ENCODE results near the gene ATPAF1.

ATPAF1 gene

DNA sequence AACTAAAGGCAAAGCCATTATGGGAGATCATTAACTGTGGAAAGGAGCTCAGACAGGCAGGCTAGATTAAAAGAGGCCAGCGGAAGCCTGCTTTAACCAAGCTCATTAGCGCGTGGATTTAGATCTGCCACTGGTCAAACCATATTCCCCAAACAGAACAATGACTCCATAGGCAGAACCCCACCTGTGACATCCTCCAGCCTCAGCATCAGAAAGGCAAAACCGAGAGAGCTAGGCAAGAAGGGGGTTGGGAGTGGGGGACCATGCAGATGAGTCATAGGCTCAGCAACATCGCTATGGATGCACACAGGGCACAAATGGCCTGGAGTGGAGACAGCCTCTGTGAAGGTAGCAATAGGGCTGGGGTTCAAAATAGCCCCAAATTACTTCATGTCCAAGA, 84.7 kb downstream of the ATPAF1 start:
- no peak for DNase-seq

DNA sequence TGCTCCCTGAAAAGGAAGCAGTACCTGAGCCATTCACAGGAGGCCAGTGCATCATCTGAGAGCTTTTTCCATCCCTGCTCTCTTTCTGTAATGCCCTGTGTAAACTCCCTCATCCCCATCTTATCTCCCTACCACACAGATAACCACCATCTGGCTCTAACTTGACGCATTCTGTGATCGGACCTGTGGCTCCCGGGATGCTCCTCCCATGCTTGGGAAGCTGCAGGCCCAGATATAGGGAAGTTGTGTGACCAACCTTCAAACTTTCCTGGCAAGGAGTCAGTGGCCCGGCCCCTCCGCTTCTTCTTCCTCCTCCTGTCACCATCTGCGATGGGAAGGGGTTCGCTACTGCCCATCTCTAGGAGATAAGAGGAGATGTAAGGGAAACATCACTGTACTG, 85.2 kb downstream of the ATPAF1 start:
- no peak for DNase-seq
